ENCODE measurements around the gene PTGDR.
A peak's percentile ranks its signal among the peaks of the same experiment; 100 is the strongest.

Gene PTGDR

GRCh38 chr14:52318826-52319645, 51.5 kb downstream of the PTGDR start:
- no peak for DNase-seq (ENCODE audit: extremely low read depth, insufficient read length)
- no peaks in the 10 kb centered on the region for H3K36me3 ChIP-seq (ENCODE audit: control insufficient read depth, insufficient read depth, low read length)
- peaks cover 2% of the 10 kb centered on the region; the same call in 1 of the 2 replicates for H3K27me3 ChIP-seq (replicated peaks; ENCODE audit: control insufficient read depth, insufficient read depth, low read length)
- no peak overlapping the region for H3K4me3 ChIP-seq (replicated peaks; ENCODE audit: low read depth, low read length)
- TF ChIP-seq CTCF (IDR thresholded peaks at IDR 0.05; ENCODE audit: insufficient read depth, low read length, poor library complexity, severe bottlenecking), result no peak

GRCh38 chr14:52319919-52320318, 52.4 kb downstream of the PTGDR start:
- no peak for DNase-seq (ENCODE audit: extremely low read depth, insufficient read length)
- no peaks in the 10 kb centered on the region for H3K36me3 ChIP-seq (ENCODE audit: control insufficient read depth, insufficient read depth, low read length)
- no peak overlapping the region for H3K4me3 ChIP-seq (replicated peaks; ENCODE audit: low read depth, low read length)
- H3K27me3 ChIP-seq (replicated peaks; ENCODE audit: control insufficient read depth, insufficient read depth, low read length), result peaks cover 2% of the 10 kb centered on the region; the same call in 1 of the 2 replicates
- TF ChIP-seq CTCF (IDR thresholded peaks at IDR 0.05; ENCODE audit: insufficient read depth, low read length, poor library complexity, severe bottlenecking), result no peak

GRCh38 chr14:52325126-52325525, 57.6 kb downstream of the PTGDR start:
- Histone ChIP-seq H3K4me3 (replicated peaks; ENCODE audit: low read depth, low read length) (no peak overlapping the region), H3K27me3 (replicated peaks; ENCODE audit: control insufficient read depth, insufficient read depth, low read length) (no peaks in the 10 kb centered on the region), H3K36me3 (ENCODE audit: control insufficient read depth, insufficient read depth, low read length) (no peaks in the 10 kb centered on the region)
- no peak for TF ChIP-seq CTCF (IDR thresholded peaks at IDR 0.05; ENCODE audit: insufficient read depth, low read length, poor library complexity, severe bottlenecking)
- DNase-seq (ENCODE audit: extremely low read depth, insufficient read length), result peak; percentile 72

GRCh38 chr14:52325630-52326029, 58.1 kb downstream of the PTGDR start:
- Histone ChIP-seq H3K4me3 (replicated peaks; ENCODE audit: low read depth, low read length) (no peak overlapping the region), H3K36me3 (ENCODE audit: control insufficient read depth, insufficient read depth, low read length) (no peaks in the 10 kb centered on the region), H3K27me3 (replicated peaks; ENCODE audit: control insufficient read depth, insufficient read depth, low read length) (no peaks in the 10 kb centered on the region)
- DNase-seq (ENCODE audit: extremely low read depth, insufficient read length), result no peak
- TF ChIP-seq CTCF (IDR thresholded peaks at IDR 0.05; ENCODE audit: insufficient read depth, low read length, poor library complexity, severe bottlenecking), result no peak

All from GM06990 (cell line).